DMS79 treated with DMSO at 0.1 percent for 48 hours (cell line): Measurements from ENCODE around the gene ORM1.

Source experiments
- DNase-seq: peaks from one replicate; lab custom pipeline; 2025; lab: John Stamatoyannopoulos, UW

Gene ORM1

DNA sequence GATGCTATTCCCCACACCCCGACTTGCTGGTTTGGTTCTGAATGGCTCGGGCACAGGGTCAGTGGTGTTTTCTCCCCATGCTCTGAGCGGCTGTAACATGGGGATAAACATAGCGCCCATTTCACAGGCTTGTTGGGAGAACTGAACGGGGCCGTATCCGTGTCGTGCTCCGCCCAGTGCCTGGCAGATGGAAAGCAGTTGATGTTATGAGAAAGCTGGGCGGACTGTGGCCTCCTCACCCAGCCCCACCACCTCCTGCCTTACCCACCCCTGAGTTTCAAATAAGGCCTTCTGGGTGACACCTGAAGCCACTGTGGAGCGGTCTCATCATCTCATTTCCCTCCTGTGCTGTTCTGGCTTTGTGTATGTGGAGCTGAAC, 21.3 kb downstream of the ORM1 start:
- DNase-seq = no peak

DNA sequence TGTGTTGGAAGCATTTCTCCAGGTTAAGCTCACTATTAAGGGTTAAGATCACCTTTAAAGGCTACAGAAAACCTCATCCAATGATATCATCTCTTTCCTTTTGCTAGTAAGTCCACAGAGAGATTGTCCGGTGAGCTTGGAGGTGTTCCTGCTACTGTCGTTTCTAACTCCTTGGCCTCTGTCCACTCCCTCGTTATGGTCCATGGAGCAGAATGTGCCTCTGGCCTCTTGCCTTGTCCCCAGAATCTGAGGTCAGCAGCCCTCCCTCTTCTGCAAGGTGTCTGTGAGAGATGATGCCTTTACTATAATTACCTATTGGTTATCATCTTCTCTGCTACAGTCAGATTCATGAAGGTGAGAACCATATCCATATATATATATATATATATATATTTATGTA, 21.8 kb downstream of the ORM1 start:
- no peak for DNase-seq

GRCh38 chr9:114345493-114346065, 22.7 kb downstream of the ORM1 start:
- DNase-seq = no peak

GRCh38 chr9:114346146-114346545, 23.2 kb downstream of the ORM1 start:
- DNase-seq = no peak

DNA sequence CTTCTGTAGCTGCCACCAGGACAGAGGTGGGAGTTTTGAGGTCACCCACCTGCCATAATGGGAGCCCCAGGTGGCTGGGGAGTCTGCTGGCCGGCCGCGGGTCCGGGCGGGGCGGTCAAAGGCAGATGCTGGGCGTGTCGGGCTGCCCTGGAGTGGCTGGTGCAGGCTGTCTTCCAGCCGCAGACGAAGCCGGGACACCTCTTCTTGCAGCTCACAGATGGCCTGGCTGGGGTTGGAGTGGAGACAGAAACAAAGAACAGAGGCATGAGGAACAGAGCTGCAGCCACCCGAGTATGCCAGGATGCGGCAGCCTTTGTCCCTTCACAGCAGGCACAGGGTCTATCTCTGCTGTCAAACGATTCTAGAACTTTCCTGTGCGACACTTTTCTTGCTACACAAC, 24.8 kb downstream of the ORM1 start:
- no peak for DNase-seq

DNA sequence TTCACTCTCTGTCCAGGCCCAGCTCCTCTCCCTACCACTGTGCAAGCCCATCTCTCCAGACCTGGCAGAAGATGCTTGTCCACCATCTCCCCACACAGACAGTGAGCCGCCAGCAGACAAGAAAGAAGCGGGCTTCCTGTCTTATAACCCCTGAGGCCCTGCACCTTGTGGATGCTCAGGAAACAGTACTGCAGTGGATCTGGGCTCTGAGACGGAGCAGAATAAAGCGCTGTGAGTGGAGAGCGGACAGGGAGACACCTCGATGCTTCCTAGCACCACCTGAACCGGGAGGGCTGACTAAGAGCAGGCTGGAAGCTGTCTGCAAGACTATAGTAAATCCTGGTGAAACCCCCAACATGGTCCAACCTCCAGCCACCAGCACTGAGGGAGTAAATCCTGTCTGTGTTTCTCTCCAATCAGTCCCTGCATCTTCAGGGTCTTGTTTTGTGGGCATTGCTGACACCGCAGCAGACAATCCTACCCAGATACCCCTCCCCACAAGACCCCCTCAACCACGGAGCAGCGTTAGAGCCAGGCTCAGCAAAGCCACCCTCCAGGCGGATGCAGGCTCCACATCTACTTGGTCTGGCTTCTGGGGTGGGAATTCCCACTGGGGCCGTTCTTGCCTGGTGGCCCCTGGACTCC, 25.5 kb downstream of the ORM1 start:
- no peak for DNase-seq

DNA sequence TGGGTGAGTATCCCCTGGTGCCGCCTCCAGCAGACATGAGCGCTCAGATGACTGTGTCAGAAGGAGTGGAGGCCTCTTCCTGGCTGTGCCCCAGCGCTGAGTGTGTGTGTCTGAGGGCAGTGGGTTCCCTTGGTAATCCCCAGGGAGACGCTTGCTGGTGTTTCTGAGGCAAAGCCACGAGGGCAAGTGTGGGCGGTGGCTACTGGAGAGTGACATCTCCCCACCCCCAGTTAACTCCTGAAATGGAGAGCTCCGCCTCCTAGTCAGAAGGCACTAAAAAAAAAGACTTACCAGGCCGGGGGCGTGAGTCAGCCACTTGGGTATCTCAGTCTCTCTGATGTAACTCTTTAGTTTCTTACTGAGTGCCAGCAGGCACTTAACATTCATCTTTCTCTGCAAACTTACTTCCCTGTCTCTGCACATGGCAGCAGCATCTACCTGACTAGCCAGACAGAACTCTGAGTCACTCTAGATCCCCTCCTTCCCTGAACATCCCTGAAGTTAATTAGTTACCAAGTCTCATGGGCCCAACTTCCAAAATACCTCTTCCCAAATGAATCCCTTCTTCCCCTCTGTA, 26.1 kb downstream of the ORM1 start:
- peak; percentile 48 for DNase-seq

DNA sequence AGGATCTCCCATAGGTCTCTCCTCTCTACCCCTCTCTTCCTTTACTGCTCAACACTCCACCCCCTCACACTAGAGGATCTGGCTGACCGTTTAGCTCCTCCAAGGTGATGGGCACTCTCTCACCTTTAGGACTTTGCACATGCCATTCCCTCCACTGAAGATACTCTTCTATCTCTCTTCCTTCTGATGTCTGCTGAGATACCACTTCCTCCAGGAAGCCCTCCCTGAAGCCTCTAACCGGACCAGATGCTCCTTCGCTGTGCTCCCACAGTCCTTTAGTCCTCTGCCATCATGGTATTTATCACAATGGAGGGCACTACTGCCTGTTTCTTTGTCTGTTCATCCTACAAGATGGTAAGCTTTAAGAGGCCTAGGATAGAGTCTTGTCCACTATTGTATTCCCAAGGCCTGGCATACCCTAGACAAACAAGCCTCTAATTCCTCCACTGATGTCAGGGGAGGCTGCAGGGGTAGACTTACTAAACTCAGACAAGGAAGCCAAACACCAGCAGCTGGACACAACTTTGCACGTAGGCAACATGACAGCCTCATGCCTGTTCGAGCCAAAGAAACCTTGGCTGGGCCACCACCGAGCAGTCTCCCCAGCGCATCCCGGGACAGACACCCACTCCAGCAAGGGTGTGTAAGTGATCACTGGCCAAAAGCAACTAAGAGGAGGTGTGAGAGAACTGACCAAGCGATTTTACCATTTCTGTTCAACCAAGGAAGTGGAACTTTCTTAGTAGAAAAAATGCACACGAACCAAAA, 27.0 kb downstream of the ORM1 start:
- DNase-seq = no peak

GRCh38 chr9:114350636-114351401, 27.9 kb downstream of the ORM1 start:
- DNase-seq = no peak

GRCh38 chr9:114351932-114352331, 29.0 kb downstream of the ORM1 start:
- no peak for DNase-seq

- DNase-seq = no peak
Observed at GRCh38 chr9:114355821-114356220, 32.9 kb downstream of the ORM1 start.

DNA sequence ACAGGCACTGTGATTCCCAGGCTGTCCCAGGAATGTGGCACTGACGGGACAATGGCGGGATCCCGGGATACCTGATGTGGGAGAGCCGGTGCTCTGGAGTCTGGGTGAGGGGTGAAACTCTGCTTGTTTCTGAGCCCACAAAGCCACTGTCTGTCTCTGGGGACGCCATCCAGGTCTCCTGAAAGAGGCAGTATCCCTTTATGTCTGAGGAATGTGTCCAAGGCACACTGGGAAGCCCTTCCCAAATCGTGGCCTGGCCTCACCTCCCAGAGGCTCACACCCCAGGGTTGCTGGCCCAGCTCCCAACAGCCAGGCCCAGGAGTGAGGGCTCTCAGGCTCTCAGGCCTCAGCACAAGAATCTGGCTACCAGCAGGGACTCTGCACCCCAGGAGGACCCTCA, 33.9 kb downstream of the ORM1 start:
- no peak for DNase-seq

GRCh38 chr9:114357360-114357759, 34.5 kb downstream of the ORM1 start:
- no peak for DNase-seq

DNA sequence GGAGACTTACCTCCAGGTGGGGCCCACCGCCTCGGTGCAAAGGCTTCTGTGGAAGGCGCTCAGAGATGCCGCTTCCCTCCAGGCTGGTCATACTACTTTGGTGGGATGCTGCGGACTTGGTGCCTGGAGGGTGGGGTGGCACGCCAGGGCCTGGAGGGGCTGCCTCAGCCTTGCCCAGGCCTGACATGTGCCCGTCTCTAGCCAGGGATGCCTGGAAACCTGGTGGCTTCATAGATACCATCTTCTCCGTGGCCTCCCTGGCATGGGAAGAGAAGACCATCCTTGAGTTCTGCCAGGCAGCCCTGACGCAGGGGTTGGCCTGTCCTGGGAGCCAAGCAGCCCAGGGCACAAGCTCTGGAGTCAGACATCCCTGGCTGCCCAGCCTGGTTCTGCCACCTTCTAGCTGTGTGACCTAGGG, 35.0 kb downstream of the ORM1 start:
- no peak for DNase-seq

- DNase-seq = no peak
Observed at GRCh38 chr9:114359801-114360200, 36.9 kb downstream of the ORM1 start.

GRCh38 chr9:114361542-114361941, 38.6 kb downstream of the ORM1 start:
- DNase-seq = no peak

- no peak for DNase-seq
Observed at GRCh38 chr9:114362394-114362793, 39.5 kb downstream of the ORM1 start.

GRCh38 chr9:114363424-114363823, 40.5 kb downstream of the ORM1 start:
- no peak for DNase-seq

GRCh38 chr9:114364134-114365041, 41.5 kb downstream of the ORM1 start:
- DNase-seq = no peak

DNA sequence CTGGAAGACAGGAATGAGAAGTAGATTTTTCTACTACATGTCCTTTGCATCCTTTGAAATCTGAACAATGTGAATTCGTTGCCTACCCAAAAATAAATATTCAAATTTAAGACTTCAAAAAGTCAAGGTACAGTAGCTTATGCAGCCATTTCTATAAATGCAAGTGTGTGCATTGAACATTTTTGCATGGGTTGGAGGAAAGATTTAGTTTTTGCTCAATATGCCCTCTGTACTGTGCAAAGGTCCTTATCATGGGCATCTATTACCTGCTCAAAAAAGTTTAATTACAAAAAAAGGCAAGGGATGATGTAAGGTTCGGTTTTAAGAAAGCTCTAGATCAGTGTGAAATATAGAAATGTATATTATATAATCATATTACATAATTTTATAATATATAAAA, 42.3 kb downstream of the ORM1 start:
- no peak for DNase-seq
